Activated CD4-positive, alpha-beta T cell treated with anti-CD3 and anti-CD28 coated beads for 48 hours (primary cell): ENCODE results near the gene LTBP4.

Source experiments
- DNase-seq: peaks from one replicate; pipeline ENCODE4 v3.0.0-alpha.2; 2020

The LTBP4 gene

DNA sequence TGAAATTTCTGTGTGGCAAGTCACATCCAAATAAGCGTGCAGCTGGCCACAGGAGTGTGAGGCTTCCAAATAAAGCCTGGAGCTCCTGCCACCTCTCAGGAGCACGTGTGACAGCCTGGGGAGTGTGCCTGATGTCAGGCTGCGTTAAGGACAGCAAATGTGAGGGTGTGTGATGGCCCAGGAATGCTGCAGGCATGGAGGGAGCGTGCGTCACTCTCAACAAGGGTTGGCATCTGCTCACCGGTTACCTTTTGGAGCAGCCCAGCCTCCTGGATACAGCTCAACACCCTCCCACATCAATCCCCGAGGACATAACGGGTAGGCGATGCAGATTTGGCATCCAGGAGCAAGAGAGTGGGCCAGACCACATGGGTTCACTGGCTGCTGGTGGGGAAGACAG is 70.2 kb downstream of the LTBP4 start:
- DNase-seq, result no peak

- no peak for DNase-seq
These were observed 70.9 kb downstream of the LTBP4 start for GRCh38 chr19:40672038-40672437.

- no peak for DNase-seq
These were observed 71.6 kb downstream of the LTBP4 start for GRCh38 chr19:40672573-40673299.

GRCh38 chr19:40673397-40673796 is 72.2 kb downstream of the LTBP4 start:
- no peak for DNase-seq

DNA sequence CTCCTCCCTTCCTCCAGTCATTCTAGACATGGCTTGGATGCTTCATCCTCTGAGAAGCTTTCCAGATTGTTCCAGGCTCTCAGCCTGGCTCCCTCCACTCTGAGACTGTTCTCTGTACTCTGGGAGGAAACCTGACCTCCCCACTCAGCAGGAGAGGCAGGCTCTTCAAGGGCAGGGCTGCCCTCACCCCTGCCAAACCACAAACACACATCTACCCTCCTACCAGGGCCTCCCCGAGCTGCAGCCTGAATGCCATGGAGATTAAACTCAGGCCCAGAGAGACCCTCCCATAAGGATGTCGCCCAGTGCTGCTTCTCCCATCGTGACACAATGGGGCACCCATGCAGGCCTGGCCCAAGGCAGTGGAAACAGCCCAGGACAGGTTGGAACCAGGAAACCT is 73.1 kb downstream of the LTBP4 start:
- DNase-seq, result no peak

GRCh38 chr19:40677156-40677555 is 76.0 kb downstream of the LTBP4 start:
- DNase-seq, result no peak
